HG03060 (cell line): ENCODE results near the gene IFIT2.
"Not testable (repeated sequence)": the region's sequence is repeated elsewhere in the genome, so short reads cannot be mapped to it uniquely, and the experiment has no call there.

Experiments
- ATAC-seq: cut with Tn5 transposase; IDR thresholded peaks from one replicate; pipeline ENCODE4 v1.9.1; 2021; ENCODE audit warnings: low read depth, moderate number of reproducible peaks; ENCODE audit not compliant: unreplicated experiment

The IFIT2 gene

GRCh38 chr10:89301721-89302445 lies at the start of gene IFIT2:
Gene IFIT2, plus strand, starts transcription at chr10:89302046. Its CDS starts 78 bp downstream, at chr10:89302124.
- peak; percentile 49 for ATAC-seq

GRCh38 chr10:89252225-89252585 lies 49.6 kb upstream of the IFIT2 start:
- no peak for ATAC-seq

GRCh38 chr10:89255091-89255579 lies 46.7 kb upstream of the IFIT2 start:
- ATAC-seq: not testable (repeated sequence)

GRCh38 chr10:89255793-89256192 lies 46.1 kb upstream of the IFIT2 start:
- no peak for ATAC-seq

- no peak for ATAC-seq
Observed at GRCh38 chr10:89256340-89256739, 45.5 kb upstream of the IFIT2 start.

GRCh38 chr10:89256962-89257361 lies 44.9 kb upstream of the IFIT2 start:
- ATAC-seq: no peak

- ATAC-seq: no peak
Observed at GRCh38 chr10:89257581-89257980, 44.3 kb upstream of the IFIT2 start.

- ATAC-seq: no peak
Observed at GRCh38 chr10:89258881-89259280, 43.0 kb upstream of the IFIT2 start.

- no peak for ATAC-seq
Observed at GRCh38 chr10:89262086-89263051, 39.5 kb upstream of the IFIT2 start.

GRCh38 chr10:89263091-89263490 lies 38.8 kb upstream of the IFIT2 start:
- ATAC-seq: no peak

- ATAC-seq: no peak
Observed at GRCh38 chr10:89263531-89263930, 38.3 kb upstream of the IFIT2 start.

GRCh38 chr10:89266721-89267453 lies 35.0 kb upstream of the IFIT2 start:
- ATAC-seq: no peak

GRCh38 chr10:89269433-89270152 lies 32.3 kb upstream of the IFIT2 start:
- no peak for ATAC-seq

- no peak for ATAC-seq
Observed at GRCh38 chr10:89270153-89270483, 31.7 kb upstream of the IFIT2 start.

- ATAC-seq: no peak
Observed at GRCh38 chr10:89271532-89271931, 30.3 kb upstream of the IFIT2 start.

- ATAC-seq: no peak
Observed at GRCh38 chr10:89273680-89274079, 28.2 kb upstream of the IFIT2 start.

- no peak for ATAC-seq
Observed at GRCh38 chr10:89274928-89275327, 26.9 kb upstream of the IFIT2 start.

GRCh38 chr10:89275383-89275782 lies 26.5 kb upstream of the IFIT2 start:
- ATAC-seq: no peak

- ATAC-seq: no peak
Observed at GRCh38 chr10:89278034-89278535, 23.8 kb upstream of the IFIT2 start.

- no peak for ATAC-seq
Observed at GRCh38 chr10:89278900-89279392, 22.9 kb upstream of the IFIT2 start.
